Stimulated activated naive CD8-positive, alpha-beta T cell treated with anti-CD3 and anti-CD28 coated beads, Interleukin-15, Interleukin-2, amounts not matched to agents 100 ng/mL and 50 ng/mL, for 24 hours (primary cell): ENCODE results near the gene MATK.
A peak's percentile ranks its signal among the peaks of the same experiment; 100 is the strongest.

ENCODE experiments used
- H3K27ac Mint-ChIP-seq: one replicate; pipeline ENCODE4 v1.8.0; 2021; ENCODE audit warnings: mild to moderate bottlenecking, mixed read lengths
- H3K27me3 Mint-ChIP-seq: one replicate; pipeline ENCODE4 v1.8.0; 2021; ENCODE audit warnings: mixed read lengths
- H3K36me3 Mint-ChIP-seq: one replicate; pipeline ENCODE4 v1.8.0; 2021; ENCODE audit warnings: low read depth, mixed read lengths
- H3K4me1 Mint-ChIP-seq: one replicate; pipeline ENCODE4 v1.8.0; 2021; ENCODE audit warnings: low read depth, mixed read lengths
- H3K4me3 Mint-ChIP-seq: one replicate; pipeline ENCODE4 v1.8.0; 2021; ENCODE audit warnings: mild to moderate bottlenecking, mixed read lengths
- H3K9me3 Mint-ChIP-seq: one replicate; pipeline ENCODE4 v1.8.0; 2021; ENCODE audit warnings: mixed read lengths

Gene MATK

GRCh38 chr19:3785938-3786824 lies at the start of gene MATK:
TSS of gene MATK (minus strand) at chr19:3786381. CDS start at chr19:3785135, 1,246 bp downstream.
- peaks cover 21% of the 10 kb centered on the region for H3K4me1 Mint-ChIP-seq
- peak within 1 kb of the TSS; percentile 84 for H3K4me3 Mint-ChIP-seq
- H3K27me3 Mint-ChIP-seq: no peaks in the 10 kb centered on the region
- peak within 1 kb of the TSS; percentile 80 for H3K27ac Mint-ChIP-seq
- peaks cover 10% of the 10 kb centered on the region for H3K9me3 Mint-ChIP-seq
- peaks cover 24% of the 10 kb centered on the region for H3K36me3 Mint-ChIP-seq

GRCh38 chr19:3835055-3835435 lies 48.9 kb upstream of the MATK start:
- Mint-ChIP-seq H3K4me1 (no peaks in the 10 kb centered on the region), H3K36me3 (no peaks in the 10 kb centered on the region), H3K4me3 (no peak overlapping the region), H3K27me3 (peaks cover 4% of the 10 kb centered on the region), H3K27ac (no peak overlapping the region), H3K9me3 (peaks cover 4% of the 10 kb centered on the region)

- H3K4me1 Mint-ChIP-seq: no peaks in the 10 kb centered on the region
- H3K27me3 Mint-ChIP-seq: peaks cover 4% of the 10 kb centered on the region
Measured at GRCh38 chr19:3834349-3835054, 48.3 kb upstream of the MATK start.

GRCh38 chr19:3833578-3834348 lies 47.6 kb upstream of the MATK start:
- Mint-ChIP-seq H3K27me3 (peaks cover 4% of the 10 kb centered on the region), H3K9me3 (peaks cover 4% of the 10 kb centered on the region), H3K4me3 (no peak overlapping the region), H3K4me1 (no peaks in the 10 kb centered on the region), H3K36me3 (no peaks in the 10 kb centered on the region), H3K27ac (no peak overlapping the region)

More at GRCh38 chr19:3834349-3835054, 48.3 kb upstream of the MATK start:
- Mint-ChIP-seq H3K36me3 (no peaks in the 10 kb centered on the region), H3K4me3 (no peak overlapping the region), H3K27ac (no peak overlapping the region), H3K9me3 (peaks cover 4% of the 10 kb centered on the region)

- H3K4me3 Mint-ChIP-seq: no peak overlapping the region
Measured at GRCh38 chr19:3832001-3832400, 45.8 kb upstream of the MATK start.

GRCh38 chr19:3831601-3832000 lies 45.4 kb upstream of the MATK start:
- no peaks in the 10 kb centered on the region for H3K27me3 Mint-ChIP-seq
- H3K27ac Mint-ChIP-seq: no peak overlapping the region

More at GRCh38 chr19:3832001-3832400, 45.8 kb upstream of the MATK start:
- Mint-ChIP-seq H3K27ac (no peak overlapping the region), H3K9me3 (no peaks in the 10 kb centered on the region), H3K36me3 (no peaks in the 10 kb centered on the region), H3K27me3 (no peaks in the 10 kb centered on the region), H3K4me1 (no peaks in the 10 kb centered on the region)

GRCh38 chr19:3830621-3831589 lies 44.7 kb upstream of the MATK start:
- no peaks in the 10 kb centered on the region for H3K36me3 Mint-ChIP-seq
- no peak overlapping the region for H3K27ac Mint-ChIP-seq
- H3K4me3 Mint-ChIP-seq: no peak overlapping the region
- H3K27me3 Mint-ChIP-seq: no peaks in the 10 kb centered on the region
- no peaks in the 10 kb centered on the region for H3K9me3 Mint-ChIP-seq
- no peaks in the 10 kb centered on the region for H3K4me1 Mint-ChIP-seq

More at GRCh38 chr19:3831601-3832000, 45.4 kb upstream of the MATK start:
- Mint-ChIP-seq H3K9me3 (no peaks in the 10 kb centered on the region), H3K36me3 (no peaks in the 10 kb centered on the region), H3K4me3 (no peak overlapping the region), H3K4me1 (no peaks in the 10 kb centered on the region)

GRCh38 chr19:3827306-3827705 lies 41.1 kb upstream of the MATK start:
- Mint-ChIP-seq H3K4me1 (no peaks in the 10 kb centered on the region), H3K36me3 (no peaks in the 10 kb centered on the region), H3K4me3 (no peak overlapping the region), H3K9me3 (no peaks in the 10 kb centered on the region), H3K27me3 (no peaks in the 10 kb centered on the region), H3K27ac (no peak overlapping the region)

GRCh38 chr19:3826163-3826562 lies 40.0 kb upstream of the MATK start:
- Mint-ChIP-seq H3K27me3 (no peaks in the 10 kb centered on the region), H3K9me3 (no peaks in the 10 kb centered on the region), H3K4me1 (peaks cover 8% of the 10 kb centered on the region), H3K36me3 (no peaks in the 10 kb centered on the region), H3K4me3 (no peak overlapping the region), H3K27ac (no peak overlapping the region)

GRCh38 chr19:3825286-3825956 lies 39.2 kb upstream of the MATK start:
- Mint-ChIP-seq H3K36me3 (no peaks in the 10 kb centered on the region), H3K9me3 (no peaks in the 10 kb centered on the region), H3K4me3 (no peak overlapping the region), H3K27ac (no peak overlapping the region), H3K27me3 (no peaks in the 10 kb centered on the region), H3K4me1 (peaks cover 8% of the 10 kb centered on the region)

GRCh38 chr19:3823350-3823713 lies 37.2 kb upstream of the MATK start:
- Mint-ChIP-seq H3K27me3 (no peaks in the 10 kb centered on the region), H3K36me3 (no peaks in the 10 kb centered on the region), H3K4me3 (no peak overlapping the region), H3K9me3 (no peaks in the 10 kb centered on the region), H3K27ac (no peak overlapping the region), H3K4me1 (peaks cover 15% of the 10 kb centered on the region)

GRCh38 chr19:3822683-3823349 lies 36.6 kb upstream of the MATK start:
- Mint-ChIP-seq H3K9me3 (no peaks in the 10 kb centered on the region), H3K36me3 (no peaks in the 10 kb centered on the region), H3K4me3 (no peak overlapping the region), H3K27me3 (no peaks in the 10 kb centered on the region), H3K27ac (no peak overlapping the region), H3K4me1 (peaks cover 20% of the 10 kb centered on the region)

- Mint-ChIP-seq H3K27me3 (no peaks in the 10 kb centered on the region), H3K9me3 (no peaks in the 10 kb centered on the region), H3K27ac (no peak overlapping the region), H3K4me3 (no peak overlapping the region), H3K4me1 (peaks cover 22% of the 10 kb centered on the region), H3K36me3 (no peaks in the 10 kb centered on the region)
Measured at GRCh38 chr19:3821857-3822364, 35.7 kb upstream of the MATK start.
